ENCODE measurements around the gene OR6K3. TPM values are rescaled to one million over a fixed set of nuclear protein-coding genes. Genes with fewer than 3 reads are reported as not detected.

Gene OR6K3
- total RNA-seq, result not detected
- polyA plus RNA-seq, result not detected
- long read RNA-seq, donor 1, result 0 reads
- long read RNA-seq, donor 2, result 0 reads
- long read RNA-seq, donor 3, result 0 reads

GRCh38 chr1:158720620-158721019 is at the start of gene OR6K3:
Gene OR6K3 (minus strand): TSS chr1:158720720. CDS start chr1:158718115, 2,605 bp downstream.
- H3K9me3 ChIP-seq, result no peaks in the 10 kb centered on the region
- H3K4me1 ChIP-seq, result no peaks in the 10 kb centered on the region
- 68 to 71% methylated on average over 2 of the region's 2 CpGs for WGBS, 2 donors
- no peak for ATAC-seq
- no peak within 1 kb of the TSS for H3K4me3 ChIP-seq
- no peak for DNase-seq
- intact Hi-C loops (cut with DNase I), result no loop called here
- no peaks in the 10 kb centered on the region for H3K27me3 ChIP-seq
- H3K36me3 ChIP-seq, result no peaks in the 10 kb centered on the region
- H3K27ac ChIP-seq, result no peak within 1 kb of the TSS
- no peak for TF ChIP-seq CTCF (IDR thresholded peaks at IDR 0.05)

GRCh38 chr1:158754420-158754819 is 33.9 kb upstream of the OR6K3 start, which contains the start of gene OR6K6:
Gene OR6K6 (plus strand): TSS chr1:158754720. CDS start chr1:158754888, 168 bp downstream.
- H3K27ac ChIP-seq, result no peak within 1 kb of the TSS
- no peak within 1 kb of the TSS for H3K4me3 ChIP-seq
- no peak for TF ChIP-seq CTCF (IDR thresholded peaks at IDR 0.05)
- H3K36me3 ChIP-seq, result no peaks in the 10 kb centered on the region
- peaks cover 0 to 5% (median 0%) of the 10 kb centered on the region in 7 donors for H3K27me3 ChIP-seq
- no peaks in the 10 kb centered on the region for H3K9me3 ChIP-seq
- WGBS, 2 donors, result 80 to 87% methylated on average over 2 of the region's 2 CpGs
- H3K4me1 ChIP-seq, result no peaks in the 10 kb centered on the region
- intact Hi-C loops (cut with DNase I), result no loop called here
- ATAC-seq (no peak), DNase-seq (no peak)

GRCh38 chr1:158752155-158752712 is 31.7 kb upstream of the OR6K3 start:
- ATAC-seq (no peak), DNase-seq (no peak)
- Histone ChIP-seq H3K9me3 (no peaks in the 10 kb centered on the region), H3K27ac (no peak overlapping the region), H3K4me3 (no peak overlapping the region), H3K36me3 (no peaks in the 10 kb centered on the region), H3K27me3 (peaks cover 0 to 5% (median 0%) of the 10 kb centered on the region in 7 donors), H3K4me1 (no peaks in the 10 kb centered on the region)
- intact Hi-C loops (cut with DNase I), result no loop called here
- no peak for TF ChIP-seq CTCF (IDR thresholded peaks at IDR 0.05)
- 90 to 92% methylated on average over 9 of the region's 9 CpGs for WGBS, 2 donors

GRCh38 chr1:158735848-158736247 is 15.3 kb upstream of the OR6K3 start:
- Histone ChIP-seq H3K36me3 (no peaks in the 10 kb centered on the region), H3K4me3 (no peak overlapping the region), H3K27me3 (peaks cover 0 to 4% (median 0%) of the 10 kb centered on the region in 7 donors), H3K4me1 (no peaks in the 10 kb centered on the region), H3K9me3 (no peaks in the 10 kb centered on the region), H3K27ac (no peak overlapping the region)
- TF ChIP-seq CTCF (IDR thresholded peaks at IDR 0.05), result no peak
- intact Hi-C loops (cut with DNase I), result no loop called here
- DNase-seq (no peak), ATAC-seq (no peak)
